Daoy (cell line): ENCODE measurements around the gene PPP1R27. TPM values are rescaled to one million over a fixed set of nuclear protein-coding genes. Genes with fewer than 3 reads are reported as not detected.
"Not testable (repeated sequence)": the region's sequence is repeated elsewhere in the genome, so short reads cannot be mapped to it uniquely, and the experiment has no call there.

Source experiments
- DNase-seq: peaks from one replicate; pipeline ENCODE4 v3.0.0-alpha.2; 2015; ENCODE audit warnings: low read depth
- total RNA-seq: library from RNA; depleted of rRNA; stranded (reverse); fragments of >200 nt; shearing (Covaris generic); gene quantifications from 2 replicates; pipeline ENCODE4 v1.2.3, GENCODE V29; 2014

The PPP1R27 gene
- total RNA-seq, 1 experiment from 2014 or later: not detected

DNA sequence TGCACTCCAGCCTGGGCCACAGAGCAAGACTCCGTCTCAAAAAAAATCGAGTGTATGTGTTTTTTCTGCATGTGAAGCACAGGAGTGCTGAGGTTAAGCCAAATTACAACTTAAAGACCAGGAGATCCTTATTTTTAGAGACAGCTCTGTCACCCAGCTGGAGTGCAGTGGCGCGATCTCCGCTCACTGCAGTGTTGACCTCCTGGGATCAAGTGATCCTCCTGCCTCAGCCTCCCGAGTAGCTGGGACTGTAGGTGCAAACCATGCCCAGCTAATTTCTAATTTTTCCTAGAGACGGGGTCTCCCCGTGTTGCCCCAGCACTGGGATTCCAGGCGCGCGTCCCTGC lies 7.5 kb upstream of the PPP1R27 start:
- no peak for DNase-seq

DNA sequence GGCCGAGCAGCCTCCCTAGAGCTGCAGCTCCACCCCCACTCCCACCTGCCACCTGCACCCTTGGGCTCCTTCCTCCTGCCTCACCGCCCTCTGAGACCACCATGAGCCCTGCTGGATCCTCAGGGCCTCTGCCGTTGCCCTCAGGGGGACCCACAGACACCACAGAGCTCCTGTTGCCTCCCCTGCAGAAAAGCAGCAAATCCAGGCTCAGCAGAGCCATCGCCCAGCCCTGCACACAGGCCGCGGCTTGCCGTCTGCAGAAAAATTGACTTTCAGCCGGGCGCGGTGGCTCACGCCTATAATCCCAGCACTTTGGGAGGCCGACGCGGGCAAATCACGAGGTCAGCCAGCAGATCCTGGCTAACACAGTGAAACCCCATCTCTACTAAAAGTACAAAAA lies 7.0 kb upstream of the PPP1R27 start:
- DNase-seq: no peak

DNA sequence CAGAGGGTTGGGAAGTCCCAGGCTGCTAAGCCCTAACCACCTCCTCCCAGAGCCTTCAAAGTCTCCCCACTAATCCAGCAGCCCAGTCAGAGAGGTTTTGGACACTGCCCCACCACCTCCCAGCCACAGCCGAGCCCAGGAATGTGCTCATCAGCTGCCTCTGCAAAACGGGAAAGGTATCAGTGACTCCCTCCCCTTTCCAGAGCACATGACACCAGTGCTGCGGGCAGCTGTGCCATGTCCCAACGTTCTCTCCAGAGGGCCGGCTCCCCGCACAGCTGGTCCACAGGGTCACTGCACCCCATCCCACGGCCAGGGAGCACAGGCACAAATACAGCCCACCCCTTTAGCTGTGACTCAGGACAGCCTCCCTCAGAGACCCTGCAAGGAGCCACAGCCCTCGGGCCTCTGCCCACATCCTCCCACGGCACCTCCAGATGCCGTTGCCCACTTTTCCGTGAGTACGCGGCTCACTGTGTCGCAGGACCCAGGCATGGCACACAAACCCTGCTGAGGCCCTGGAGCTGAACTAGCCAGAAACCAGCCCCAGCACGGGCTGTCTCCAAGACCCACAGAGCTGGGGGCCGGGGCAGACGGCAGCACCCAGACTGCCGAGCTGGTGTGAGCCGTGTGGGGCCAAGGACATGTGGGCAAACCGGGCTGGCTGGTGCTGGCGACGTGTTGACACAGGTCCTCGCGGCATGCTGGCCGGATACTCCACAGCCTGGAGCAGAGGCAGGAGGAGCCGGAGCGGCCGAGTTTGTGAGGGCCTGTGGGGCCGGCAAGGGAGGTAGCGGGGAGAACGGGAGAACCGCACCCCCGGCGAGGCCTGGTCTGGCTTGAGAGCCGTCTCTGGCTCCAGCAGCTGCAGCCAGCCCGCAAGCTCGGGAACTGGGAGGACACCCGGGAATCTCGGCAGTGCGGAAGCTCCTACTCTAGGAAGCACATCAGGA lies 6.3 kb upstream of the PPP1R27 start:
- DNase-seq: no peak

DNA sequence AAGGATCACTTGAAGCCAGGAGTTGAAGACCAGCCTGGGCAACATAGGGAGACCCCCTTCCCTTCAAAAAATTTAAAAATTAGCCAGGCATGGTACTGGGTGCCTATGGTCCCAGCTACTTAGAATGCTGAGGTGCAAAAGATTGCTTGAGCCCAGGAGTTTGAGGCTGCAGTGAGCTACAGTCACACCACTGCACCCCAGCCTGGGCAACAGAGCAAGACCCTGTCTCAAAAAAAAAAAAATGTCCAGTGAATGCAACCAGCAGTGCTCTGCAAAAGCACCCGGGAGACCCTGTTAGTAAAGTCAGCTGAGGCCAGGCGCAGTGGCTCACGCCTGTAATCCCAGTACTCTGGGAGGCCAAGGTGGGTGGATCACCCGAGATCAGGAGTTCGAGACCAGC lies 5.2 kb upstream of the PPP1R27 start:
- not testable (repeated sequence) for DNase-seq

DNA sequence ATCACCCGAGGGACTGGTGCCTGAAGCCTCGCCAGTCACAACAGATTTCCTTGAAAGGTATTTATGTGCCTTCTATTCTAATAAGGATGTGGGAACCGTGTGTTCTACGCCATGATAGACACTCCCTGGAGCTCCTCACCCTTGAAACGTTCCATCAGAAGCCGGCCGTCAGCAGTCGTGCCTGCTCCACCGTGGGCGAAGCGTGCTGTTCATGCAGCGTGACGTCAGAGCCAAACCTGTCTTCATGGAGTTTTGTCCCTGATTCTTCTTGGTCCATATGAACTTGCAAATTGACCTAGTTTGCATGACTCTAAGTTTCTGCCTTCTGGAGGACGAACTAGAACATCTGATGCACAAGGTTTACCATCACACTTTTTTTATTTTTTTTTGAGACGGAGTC lies 4.5 kb upstream of the PPP1R27 start:
- no peak for DNase-seq

DNA sequence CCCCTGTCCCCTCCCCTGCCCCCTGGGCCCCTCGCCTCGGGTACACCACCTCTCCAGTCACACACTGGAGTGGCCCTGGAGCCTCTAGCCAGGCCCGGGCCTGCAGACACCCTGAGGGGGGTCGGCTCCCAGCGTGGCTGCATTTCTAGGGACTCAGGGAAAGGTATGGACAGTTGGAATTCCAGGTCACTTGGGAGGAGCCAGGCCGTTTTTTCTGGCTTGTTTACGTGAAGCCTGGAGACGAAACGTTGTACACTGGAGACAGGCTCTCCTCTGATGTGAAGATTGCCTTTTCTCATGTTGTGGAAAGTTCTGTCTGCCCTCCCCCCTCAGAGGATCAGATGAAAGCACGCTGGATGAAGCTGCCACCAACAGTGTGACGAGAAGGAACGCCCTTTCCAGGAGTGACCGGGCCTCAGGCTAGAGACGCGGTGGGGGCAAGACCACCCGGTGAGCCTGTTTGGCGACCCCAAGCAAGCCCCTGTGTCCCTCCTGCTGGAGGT lies 4.0 kb upstream of the PPP1R27 start:
- no peak for DNase-seq

DNA sequence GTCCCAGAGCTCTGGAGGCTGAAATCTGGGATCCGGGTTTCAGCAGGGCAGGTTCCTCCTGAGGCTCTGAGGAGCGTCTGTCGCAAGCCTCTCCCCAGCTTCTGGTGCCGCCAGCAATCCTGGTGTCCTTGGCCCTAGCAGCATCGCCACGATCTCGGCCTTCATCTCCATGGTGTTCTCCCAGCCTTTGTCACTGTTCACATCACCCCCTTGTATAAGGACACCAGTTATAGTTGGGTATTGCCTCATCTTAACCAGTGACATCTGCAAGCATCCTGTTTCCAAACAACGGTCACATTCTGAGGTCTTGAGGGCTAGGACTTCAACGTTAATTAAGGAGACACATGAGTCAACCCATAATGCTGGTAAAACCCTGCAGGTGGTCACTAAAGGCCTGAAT lies 2.8 kb upstream of the PPP1R27 start:
- DNase-seq: no peak

DNA sequence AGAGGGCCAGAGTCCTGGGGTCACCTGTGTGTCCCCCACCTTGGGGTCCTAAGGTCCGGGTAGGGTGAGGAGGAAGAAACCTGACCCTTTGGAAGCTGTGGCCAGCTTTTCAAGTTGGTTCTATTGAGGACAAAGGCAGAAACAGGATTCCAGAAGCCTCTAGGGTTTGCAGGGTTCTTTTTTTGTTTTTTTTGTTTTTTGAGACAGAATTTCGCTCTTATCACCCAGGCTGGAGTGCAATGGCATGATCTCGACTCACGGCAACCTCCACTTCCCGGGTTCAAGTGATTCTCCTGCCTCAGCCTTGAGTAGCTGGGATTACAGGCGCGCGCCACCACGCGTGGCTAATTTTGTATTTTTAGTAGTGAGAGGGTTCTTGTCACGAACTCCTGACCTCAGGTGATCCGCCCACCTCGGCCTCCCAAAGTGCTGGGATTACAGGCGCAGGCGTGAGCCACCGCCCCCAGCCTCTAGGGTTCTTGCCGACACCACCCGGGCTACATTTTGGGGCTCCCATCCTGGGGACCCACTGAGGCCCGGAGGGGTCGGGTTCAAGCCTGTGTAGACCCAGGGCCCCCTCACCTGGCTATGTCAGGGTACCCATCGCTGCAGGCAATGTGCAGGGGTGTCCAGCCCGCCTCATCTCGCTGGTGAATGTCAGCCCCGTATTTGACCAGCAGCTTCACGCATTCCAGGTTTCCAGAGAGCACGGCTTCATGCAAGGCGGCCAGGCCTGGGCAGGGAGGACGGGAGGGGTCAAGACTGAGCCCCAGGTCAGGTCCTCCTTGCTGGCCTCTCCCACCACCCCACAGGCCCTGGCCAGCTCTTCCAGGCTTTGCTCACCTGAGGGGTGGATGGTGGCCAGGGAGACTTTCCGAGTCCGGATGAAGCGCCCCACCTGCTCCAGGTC lies 674 bp downstream of the PPP1R27 start:
- DNase-seq: no peak

DNA sequence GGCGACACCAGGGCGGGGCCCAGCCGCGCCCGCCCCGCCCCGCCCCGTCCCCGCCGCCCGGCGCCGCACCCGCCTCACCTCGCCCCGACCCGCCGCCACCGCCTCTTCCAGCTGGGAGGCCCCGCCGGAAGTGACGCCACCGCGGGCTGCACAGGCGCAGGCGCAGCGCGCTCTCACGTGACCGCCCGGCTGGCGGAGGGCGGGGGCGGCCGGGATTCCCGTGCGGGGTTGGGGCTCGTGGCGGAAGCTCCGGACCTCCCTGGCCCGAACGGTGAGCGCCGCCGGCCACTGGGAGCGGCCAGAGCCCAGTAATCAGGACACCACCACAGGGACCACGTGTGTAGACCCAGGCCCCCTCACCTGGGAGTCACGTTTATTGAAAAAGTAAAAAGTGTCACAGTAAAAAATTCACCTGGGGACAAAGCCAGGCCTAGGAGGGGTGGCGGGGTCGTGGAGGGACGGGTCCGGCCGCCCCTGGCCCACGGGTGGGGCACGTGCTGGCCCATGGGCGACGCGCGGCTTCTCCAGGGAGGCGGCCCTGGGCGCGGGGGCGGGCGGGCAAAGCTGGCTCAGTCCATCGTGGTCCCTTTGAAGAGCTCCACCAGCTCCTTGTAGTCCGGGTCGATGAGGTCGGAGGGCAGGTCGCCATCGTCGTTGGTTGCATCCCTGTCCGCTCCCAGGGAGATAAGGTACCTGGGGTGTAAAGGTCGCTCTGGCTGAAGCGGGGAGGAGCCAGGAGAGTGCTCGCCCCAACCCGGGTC lies 1.5 kb downstream of the PPP1R27 start, which contains the start of gene MCRIP1:
MCRIP1 (minus strand) TSS at position 132 of the 761 bp plus-strand sequence. CDS start 8,785 bp downstream, outside the sequence.
- DNase-seq: peak; percentile 98

DNA sequence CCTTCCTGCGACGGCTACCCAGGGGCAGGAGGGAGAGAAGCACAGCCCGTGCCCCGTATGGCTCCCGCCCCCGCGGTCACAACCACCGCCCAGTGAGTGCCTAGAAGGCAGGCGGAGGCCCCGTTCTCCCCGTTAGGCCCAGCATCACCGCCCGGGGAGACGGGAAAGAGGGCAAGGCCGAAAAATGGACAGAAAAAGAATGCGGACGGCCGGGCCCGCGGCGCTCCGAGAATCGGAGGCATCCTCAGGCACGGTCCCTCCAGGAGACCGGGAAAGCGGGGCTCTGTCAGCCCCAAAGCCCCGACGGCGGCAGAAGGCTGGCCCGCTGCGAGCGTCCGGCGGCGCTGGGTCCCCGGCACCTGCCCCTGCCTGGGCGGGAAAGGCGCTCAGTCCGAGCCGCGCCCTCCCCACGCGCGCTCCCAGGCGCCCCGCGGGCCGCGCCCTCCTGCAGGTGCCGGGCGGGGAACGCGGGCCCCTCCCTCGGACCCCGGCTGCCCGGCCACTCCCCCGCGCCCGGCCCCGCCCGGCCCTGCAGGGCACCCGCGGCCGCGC lies 2.2 kb downstream of the PPP1R27 start:
- DNase-seq: peak; percentile 45

DNA sequence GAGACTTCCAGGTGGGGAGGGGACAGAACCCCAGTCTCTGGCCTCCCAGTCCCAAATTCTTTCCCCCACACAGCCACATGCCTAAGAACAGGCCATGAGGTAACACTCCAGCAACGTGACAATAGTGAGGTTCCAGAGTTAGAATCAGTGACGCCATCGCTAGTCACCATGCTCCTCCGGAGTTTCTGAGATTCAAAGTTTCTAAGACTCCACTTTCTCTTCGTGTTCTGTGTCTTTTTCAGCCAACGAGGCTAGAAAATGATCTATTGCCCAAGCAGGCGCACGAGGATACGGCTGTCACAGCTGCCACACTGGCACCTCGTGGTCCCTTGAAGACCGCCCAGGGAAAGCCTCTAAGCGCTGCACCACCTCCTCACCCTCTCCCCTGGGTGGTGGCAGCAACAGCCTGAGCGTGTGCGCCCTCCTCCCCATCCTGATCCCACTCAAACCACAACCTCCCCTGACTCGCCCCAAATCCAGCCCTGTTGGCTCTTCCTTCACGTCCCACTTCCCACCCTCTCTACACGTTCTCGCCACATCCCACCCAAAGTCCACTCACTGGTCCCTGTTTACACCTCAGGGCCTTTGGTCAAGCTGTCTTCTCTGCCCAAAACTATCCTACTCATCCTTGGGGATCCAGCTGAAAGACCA lies 2.8 kb downstream of the PPP1R27 start:
- no peak for DNase-seq

DNA sequence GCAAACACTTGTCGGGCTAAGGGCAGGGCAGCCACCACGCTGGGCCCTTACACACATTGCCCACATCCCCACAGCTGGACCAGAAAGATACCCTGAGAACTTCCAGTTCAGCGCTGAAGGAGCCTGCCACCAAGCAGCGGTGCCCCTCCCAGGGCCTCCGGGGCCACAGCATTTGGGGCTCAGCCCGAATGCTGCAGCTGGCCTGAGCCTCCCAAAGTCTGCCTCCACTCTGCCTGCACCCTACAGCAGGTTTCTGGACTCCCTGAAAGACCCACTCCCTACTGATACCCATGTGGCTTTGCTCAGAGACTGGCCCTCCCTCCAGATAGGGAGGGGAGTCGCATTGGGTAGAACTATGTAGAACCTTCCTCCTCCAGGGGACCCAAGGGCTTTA lies 3.3 kb downstream of the PPP1R27 start:
- no peak for DNase-seq

DNA sequence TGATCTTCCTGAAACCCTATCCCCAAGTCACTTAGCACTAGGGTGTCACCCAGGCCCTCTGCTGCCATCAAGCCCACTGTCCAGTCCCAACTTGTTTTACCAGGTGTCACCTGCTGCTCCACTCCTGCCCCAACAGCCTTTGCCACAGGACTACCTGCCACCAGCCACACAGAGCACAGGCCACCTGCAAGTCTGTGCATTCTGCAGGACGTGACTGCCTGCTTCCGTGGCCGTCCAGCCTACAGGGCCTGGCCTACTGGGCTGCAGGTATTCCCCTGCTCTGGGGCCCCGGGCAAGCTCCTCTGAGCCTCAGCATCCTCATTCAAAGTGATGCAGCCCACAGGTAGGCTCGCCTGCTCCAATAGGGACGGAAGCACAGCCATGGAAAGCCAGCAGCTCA lies 5.0 kb downstream of the PPP1R27 start:
- no peak for DNase-seq

DNA sequence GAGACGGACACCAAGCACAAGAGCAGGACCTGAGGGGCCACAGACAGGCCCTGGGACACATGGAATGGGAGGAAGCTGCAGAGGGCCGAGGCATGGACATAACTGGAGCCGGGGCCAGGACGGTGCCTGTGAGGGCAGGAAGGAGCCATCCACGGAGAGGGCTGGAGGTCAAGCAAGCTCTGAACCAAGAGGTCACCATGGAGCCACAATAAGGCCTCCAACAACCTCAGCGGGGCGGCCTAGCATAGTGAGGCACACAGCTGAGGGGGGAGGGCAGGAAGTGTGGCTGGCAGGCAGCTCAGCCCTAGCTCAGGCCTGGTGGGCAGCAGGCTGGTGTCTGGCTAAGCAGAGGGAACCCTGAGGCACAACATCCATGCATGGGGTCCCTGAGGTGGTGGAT lies 6.2 kb downstream of the PPP1R27 start:
- no peak for DNase-seq

DNA sequence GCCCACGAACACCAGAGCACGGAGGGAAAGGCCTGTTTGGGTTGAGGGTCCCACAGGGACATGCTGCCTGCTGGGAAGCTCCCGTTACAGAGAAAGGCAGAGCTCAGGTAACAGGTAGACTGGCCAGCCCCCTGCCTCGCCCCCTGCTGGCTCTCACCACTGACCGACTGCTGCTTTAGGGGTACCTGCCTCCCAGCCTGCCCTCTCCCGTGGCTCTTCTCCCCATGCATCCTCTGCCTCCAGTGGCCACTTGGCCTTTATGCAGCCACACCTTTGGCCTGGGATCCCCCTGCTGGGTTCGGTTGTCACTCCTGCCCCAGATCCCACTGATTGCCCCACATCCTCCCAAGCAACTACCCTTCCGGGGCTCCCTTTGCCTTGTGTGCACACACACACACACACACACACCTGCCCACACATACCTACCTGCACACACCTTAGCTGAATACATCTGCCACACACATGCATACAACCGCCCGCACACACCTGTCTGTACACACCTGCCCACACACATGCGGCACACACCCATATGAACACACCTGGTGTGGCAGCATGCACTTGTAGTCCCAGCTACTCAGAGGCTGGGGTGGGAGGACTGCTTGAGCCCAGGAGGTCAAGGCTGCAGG lies 8.9 kb downstream of the PPP1R27 start:
- DNase-seq: no peak

DNA sequence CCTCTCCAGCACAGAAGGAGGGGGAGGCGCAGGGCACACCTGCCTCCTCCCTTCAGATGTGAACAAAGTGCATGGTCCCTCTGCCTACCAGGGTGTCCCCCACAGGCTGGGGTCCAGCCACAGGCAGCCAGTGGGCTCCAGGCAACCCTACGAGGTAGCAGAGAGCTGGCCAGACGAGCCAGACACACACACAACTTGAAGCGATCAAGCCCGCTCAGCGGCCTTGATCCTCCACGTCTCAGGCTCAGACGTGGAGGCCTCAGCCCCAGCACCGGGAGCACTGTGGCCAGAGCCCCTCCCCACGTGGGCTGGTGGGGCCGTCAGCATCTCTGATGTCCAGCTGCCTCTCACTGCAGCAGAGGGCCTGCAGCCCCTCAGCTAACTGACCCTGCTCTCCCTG lies 10.3 kb downstream of the PPP1R27 start:
- no peak for DNase-seq

DNA sequence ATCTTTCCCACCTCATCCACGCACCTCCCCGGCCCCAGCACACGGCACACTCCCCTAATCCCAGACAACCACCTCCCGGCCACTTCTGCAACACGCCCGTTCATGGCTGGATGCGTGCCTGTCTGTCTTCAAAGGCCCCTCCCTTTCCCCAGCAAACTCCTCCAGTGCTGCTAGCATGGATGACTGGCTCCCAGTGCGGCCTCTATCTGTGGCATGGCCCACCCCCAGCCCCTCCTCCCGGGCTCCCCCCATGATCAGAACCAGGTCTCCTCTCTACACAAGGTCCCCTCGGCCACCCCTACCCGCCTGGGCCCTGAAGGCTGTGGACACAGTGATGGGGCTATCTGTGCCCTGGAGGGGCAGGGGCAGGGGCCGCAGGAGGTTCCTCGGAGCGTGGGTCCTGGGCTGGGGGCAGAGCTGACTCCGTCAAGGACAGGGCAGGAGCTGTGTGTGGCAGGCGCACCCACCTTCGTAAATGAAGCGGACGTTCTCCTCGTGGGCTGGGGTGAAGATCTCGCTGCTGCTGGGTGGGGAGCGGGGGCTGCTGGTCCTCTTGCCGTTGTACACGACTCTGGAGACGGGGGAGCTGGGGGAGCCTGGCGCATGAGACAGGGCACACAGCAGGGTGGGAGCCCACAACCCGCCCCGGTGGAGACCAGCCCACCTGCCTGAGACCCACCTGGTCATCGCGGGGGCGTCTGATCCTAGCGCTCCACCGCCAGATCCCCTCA lies 10.9 kb downstream of the PPP1R27 start:
- no peak for DNase-seq

DNA sequence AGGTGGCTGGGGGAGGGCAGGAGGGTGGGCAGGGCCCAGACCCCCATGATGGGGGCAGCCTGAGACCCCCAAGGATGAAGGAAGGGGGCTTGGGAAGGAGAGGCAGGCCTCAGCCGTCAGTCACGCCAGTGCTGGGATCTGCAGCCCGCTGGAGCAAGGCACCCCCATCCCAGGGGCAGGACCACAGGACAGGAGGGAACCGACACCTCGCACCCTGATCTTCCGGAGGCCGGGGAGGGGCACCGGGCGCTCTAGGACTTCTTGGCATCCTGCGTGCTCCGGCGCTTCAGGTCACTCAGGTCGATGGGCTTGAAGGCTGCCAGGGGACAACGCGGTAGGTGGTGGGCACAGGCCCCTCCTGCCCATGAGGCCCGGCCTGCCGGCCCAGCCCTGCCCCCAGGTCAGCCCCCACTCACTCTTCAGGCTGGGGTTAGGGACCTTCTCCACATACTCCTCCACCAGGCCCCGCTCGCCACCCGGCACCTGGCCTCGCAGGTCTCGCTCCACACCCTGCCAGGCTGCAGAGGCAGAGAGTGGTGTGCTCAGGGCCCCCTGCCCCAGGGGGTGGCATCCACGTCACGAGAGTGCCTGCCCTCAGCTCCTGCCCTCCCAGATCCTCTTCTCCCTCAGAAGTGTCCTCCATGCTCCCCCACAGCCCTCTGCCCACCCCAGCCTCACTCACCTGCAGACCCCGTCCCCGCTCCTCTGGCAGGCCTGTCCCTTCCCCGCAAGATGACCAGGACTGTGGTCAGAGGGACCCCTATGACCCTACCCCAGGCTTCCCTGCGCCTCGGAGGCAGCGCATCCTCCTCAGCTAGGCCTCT lies 11.6 kb downstream of the PPP1R27 start:
- DNase-seq: no peak

DNA sequence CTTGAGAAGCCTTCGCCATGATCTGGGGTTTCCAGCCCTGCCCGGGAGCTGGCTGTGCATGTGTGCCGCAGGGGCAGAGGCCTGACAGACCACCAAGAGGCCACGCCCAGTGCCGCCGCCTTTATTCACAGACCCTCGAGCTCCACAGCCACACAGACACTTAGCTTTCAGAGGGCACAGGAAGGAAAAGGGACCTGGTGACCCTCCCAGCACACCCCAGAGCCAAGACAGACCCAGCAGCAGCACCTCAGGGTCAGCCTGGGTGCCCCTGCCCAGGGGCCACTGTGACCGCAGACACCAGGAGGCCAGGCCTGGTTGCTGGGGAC lies 12.6 kb downstream of the PPP1R27 start:
- no peak for DNase-seq
